SK-N-SH treated with all-trans-retinoic acid at 6 μM for 48 hours (cell line): ENCODE measurements around the gene HINT3.

Experiments used
- BACH2 ChIP-seq: fragments of 250-450 bp; sonication (Bioruptor Pico); IDR thresholded peaks from 2 replicates; pipeline ENCODE4 v1.9.0; 2021; ENCODE audit warnings: mild to moderate bottlenecking, borderline replicate concordance
- CSRNP3 ChIP-seq: fragments of 250-450 bp; sonication (Bioruptor Pico); IDR thresholded peaks from 2 replicates; pipeline ENCODE4 v1.5.1; 2021; ENCODE audit warnings: mild to moderate bottlenecking, moderate library complexity
- POU6F1 ChIP-seq: fragments of 250-450 bp; sonication (Bioruptor Pico); IDR thresholded peaks from 2 replicates; pipeline ENCODE4 v1.8.0; 2021; ENCODE audit warnings: low read depth, mild to moderate bottlenecking, moderate library complexity, borderline replicate concordance
- PPARA ChIP-seq: fragments of 250-450 bp; sonication (Bioruptor Pico); IDR thresholded peaks from 2 replicates; pipeline ENCODE4 v1.5.0; 2020; ENCODE audit warnings: mild to moderate bottlenecking, borderline replicate concordance
- ZC3H10 ChIP-seq: fragments of 250-450 bp; sonication (Bioruptor Pico); IDR thresholded peaks from 2 replicates; pipeline ENCODE4 v1.5.1; 2021; ENCODE audit warnings: mild to moderate bottlenecking, moderate library complexity
- ZFP3 ChIP-seq: fragments of 250-450 bp; sonication (Bioruptor Pico); IDR thresholded peaks from 2 replicates; pipeline ENCODE4 v1.5.0; 2020; ENCODE audit warnings: mild to moderate bottlenecking, moderate library complexity
- ZFP30 ChIP-seq: fragments of 450-650 bp; formaldehyde crosslinking; IDR thresholded peaks from 2 replicates; pipeline ENCODE4 v1.5.0; 2022; ENCODE audit warnings: mild to moderate bottlenecking, moderate library complexity
- TF ChIP-seq, protein P1 (sequence below): fragments of 250-450 bp; sonication (Bioruptor Pico); IDR thresholded peaks from 2 replicates; pipeline ENCODE4 v1.5.1; 2020; ENCODE audit warnings: low read depth, mild to moderate bottlenecking, moderate library complexity

GRCh38 chr6:125950293-125950692, 6.3 kb upstream of the HINT3 start:
- TF ChIP-seq ZC3H10 (CRISPR knock-in tag) (no peak), POU6F1 (CRISPR knock-in tag) (no peak), CSRNP3 (CRISPR knock-in tag) (no peak), ZFP30 (CRISPR knock-in tag) (no peak), ZFP3 (CRISPR knock-in tag) (no peak), PPARA (CRISPR knock-in tag) (no peak), BACH2 (CRISPR knock-in tag) (no peak)
- TF ChIP-seq, protein P1, sequence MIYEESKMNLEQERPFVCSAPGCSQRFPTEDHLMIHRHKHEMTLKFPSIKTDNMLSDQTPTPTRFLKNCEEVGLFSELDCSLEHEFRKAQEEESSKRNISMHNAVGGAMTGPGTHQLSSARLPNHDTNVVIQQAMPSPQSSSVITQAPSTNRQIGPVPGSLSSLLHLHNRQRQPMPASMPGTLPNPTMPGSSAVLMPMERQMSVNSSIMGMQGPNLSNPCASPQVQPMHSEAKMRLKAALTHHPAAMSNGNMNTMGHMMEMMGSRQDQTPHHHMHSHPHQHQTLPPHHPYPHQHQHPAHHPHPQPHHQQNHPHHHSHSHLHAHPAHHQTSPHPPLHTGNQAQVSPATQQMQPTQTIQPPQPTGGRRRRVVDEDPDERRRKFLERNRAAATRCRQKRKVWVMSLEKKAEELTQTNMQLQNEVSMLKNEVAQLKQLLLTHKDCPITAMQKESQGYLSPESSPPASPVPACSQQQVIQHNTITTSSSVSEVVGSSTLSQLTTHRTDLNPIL (CRISPR knock-in tag) = no peak
